HG02852 (cell line): ENCODE measurements around the gene E2F8.
"Not testable (repeated sequence)": the region's sequence is repeated elsewhere in the genome, so short reads cannot be mapped to it uniquely, and the experiment has no call there.

Experiments
- ATAC-seq: cut with Tn5 transposase; IDR thresholded peaks from one replicate; pipeline ENCODE4 v1.9.1; 2021; ENCODE audit warnings: mild to moderate bottlenecking, moderate library complexity; ENCODE audit not compliant: unreplicated experiment

E2F8 gene

DNA sequence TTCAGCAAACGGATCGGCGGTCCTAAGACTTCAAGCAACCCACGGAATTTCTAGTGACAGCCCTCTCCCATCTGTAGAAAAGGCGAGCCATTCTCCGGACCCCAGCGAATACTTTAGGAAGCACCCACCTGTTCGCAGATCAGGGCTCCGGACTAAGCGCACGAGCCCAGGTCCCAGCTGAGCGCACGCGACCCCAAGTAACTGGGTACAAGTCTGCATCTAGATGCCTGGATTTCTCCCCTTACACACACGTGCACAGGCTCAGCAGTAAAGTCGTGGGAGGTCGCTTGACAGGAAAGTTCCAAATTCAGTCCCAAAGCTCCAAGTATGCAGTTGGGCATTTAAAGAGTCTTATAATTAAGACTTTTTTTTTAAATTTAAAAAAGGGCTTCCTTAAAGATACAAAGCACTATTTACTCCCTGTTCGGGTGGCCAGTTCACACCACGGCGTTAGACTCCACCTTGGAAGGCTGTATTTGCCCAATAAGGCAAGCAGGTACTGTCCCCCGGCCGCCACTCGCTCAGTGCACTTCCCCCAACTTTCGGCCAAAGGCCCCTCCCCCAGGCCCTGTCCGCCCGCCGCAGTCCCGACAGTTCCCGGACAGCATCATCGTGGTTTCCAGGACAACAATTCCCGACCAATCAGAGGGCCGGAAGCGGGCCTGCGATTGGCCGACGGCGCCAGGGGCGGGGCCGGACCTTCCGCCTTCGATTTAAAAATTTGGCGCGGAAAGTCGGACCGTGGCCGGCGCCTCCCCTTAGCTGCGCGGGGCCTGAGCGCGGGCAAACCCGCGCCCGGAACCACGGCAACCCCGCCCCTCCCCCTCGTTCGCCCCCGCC is at the start of gene E2F8:
Gene E2F8, minus strand, starts transcription at position 526 of the 840 bp plus-strand sequence. CDS start 824 bp downstream, outside the sequence.
- peak; percentile 89 for ATAC-seq

DNA sequence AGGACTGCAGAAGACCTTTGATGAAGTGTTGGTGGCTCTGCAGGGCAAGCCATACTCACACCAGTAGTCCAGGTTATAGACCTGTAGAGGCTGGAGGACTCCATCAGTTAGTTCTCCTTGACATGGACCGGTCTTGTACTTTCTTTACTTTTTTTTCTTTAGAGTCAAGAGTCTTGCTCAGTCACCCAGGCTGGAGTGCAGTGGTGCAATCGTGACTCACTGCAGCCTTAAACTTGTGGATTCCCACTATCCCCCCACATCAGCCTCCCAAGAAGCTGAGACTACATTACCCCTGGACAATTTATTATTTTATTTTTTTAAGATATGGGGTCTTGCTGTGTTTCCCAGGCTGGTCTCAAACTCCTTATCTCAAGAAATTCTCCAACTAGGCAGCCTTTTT is 49.6 kb upstream of the E2F8 start:
- no peak for ATAC-seq

GRCh38 chr11:19288256-19288655 is 47.5 kb upstream of the E2F8 start:
- no peak for ATAC-seq

DNA sequence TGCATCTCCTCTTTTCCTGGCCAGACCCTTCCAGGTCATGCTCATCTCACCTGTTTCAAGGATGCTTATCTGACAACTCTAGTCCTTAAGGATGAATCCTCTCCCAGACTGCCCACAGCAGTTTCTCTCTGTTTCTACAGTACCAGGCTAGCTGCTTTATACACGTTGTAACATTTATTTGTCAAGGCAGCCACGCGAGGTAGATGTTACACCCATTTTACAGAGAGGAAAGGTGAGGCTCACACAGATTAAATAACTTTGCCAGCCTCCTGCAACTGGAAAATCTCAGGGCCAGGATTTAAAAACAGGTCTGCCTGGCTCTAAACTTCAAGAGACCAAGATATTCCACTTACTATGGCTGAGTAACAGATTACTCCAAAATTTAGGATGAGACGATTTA is 45.7 kb upstream of the E2F8 start:
- ATAC-seq, result no peak

DNA sequence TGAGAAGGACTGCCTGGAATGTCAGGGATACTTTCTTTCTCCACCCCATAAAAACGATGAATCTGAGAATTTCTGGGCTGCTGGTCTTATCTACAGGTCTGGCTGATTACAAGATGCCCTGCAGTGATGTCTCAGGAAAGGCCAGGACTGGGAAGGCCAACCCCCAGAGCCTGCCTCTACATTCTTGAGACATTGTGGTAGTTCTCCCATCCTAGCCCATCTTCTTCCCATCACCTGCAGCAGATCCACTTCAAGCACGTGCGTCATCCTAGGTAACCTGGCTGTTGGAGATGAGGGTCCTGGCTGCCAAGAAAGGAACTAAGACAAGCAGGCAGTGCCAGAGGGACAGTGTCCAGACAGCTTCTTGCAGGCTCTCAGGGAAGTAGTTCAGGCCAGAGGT is 44.1 kb upstream of the E2F8 start:
- no peak for ATAC-seq

GRCh38 chr11:19283991-19284390 is 43.2 kb upstream of the E2F8 start:
- no peak for ATAC-seq

GRCh38 chr11:19281555-19281954 is 40.8 kb upstream of the E2F8 start:
- ATAC-seq, result no peak

DNA sequence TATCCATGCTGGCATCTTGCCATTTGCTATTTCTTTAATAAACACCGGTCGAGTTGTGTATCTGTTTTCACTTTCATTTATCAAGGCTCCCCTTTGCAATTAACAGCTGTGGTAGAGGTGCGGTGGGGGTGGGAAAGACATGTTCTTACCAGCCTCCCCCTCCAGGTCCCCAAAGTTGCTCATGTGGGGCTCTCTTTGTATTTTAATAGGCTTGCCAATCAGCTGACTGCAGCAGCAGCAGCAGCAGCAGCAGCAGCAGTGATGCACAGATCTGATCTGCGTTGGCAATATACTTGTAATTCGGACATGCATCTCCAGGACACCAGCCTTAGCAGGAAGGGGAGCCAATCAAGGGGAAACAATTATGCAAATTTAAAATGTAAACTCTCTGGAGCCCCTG is 40.3 kb upstream of the E2F8 start:
- no peak for ATAC-seq

GRCh38 chr11:19279451-19279850 is 38.7 kb upstream of the E2F8 start:
- ATAC-seq, result no peak

- ATAC-seq, result no peak
Measured at GRCh38 chr11:19276859-19277808, 36.4 kb upstream of the E2F8 start.

DNA sequence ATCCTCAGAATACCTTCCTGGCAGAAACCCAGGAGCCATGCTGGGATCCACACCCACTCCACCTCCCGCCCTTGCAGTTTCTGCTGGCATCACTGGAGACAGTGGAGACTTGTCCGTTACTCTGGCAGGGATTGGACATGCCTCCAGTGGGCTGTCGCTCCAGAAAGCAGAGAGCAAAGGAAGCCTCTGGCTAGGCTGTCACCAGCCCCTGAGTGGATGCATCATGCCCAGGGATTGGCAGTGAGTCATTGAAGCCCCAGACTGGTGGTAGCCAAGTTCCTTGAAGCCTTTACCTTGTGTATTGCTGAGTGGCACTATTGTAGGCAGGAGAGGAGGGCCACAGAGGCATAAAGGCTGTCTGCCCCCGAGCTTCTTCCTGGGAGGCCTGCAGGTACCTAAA is 34.8 kb upstream of the E2F8 start:
- no peak for ATAC-seq

DNA sequence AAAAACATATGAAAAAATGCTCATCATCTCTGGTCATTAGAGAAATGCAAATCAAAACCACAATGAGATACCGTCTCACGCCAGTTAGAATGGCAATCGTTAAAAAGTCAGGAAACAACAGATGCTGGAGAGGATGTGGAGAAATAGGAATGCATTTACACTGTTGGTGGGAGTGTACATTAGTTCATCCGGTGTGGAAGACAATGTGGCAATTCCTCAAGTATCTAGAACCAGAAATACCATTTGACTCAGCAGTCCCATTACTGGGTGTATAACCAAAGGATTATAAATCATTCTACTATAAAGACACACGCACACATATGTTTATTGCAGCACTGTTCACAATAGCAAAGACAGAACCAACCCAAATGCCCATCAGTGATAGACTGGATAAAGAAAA is 32.5 kb upstream of the E2F8 start:
- ATAC-seq, result not testable (repeated sequence)

- no peak for ATAC-seq
Measured at GRCh38 chr11:19268909-19269308, 28.2 kb upstream of the E2F8 start.

- no peak for ATAC-seq
Measured at GRCh38 chr11:19267567-19267966, 26.8 kb upstream of the E2F8 start.

DNA sequence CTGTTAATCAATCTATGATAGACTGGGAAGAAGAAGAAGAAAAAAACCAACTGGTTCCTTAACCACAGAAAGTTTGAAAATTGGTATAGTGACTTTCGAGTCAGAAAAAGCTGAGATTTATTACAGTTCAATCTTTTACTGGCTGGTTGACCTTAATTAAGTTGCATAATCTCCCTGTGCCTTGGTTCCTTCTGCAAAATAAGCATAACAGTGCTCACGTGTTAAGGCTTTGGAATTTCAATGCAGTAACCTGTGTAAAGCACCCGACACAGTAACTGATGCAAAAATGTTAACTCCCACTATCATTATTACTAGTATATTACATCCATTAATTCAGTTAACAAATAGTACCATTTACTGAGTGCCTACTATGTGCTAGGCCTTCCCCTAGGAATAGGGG is 22.6 kb upstream of the E2F8 start:
- ATAC-seq, result no peak

DNA sequence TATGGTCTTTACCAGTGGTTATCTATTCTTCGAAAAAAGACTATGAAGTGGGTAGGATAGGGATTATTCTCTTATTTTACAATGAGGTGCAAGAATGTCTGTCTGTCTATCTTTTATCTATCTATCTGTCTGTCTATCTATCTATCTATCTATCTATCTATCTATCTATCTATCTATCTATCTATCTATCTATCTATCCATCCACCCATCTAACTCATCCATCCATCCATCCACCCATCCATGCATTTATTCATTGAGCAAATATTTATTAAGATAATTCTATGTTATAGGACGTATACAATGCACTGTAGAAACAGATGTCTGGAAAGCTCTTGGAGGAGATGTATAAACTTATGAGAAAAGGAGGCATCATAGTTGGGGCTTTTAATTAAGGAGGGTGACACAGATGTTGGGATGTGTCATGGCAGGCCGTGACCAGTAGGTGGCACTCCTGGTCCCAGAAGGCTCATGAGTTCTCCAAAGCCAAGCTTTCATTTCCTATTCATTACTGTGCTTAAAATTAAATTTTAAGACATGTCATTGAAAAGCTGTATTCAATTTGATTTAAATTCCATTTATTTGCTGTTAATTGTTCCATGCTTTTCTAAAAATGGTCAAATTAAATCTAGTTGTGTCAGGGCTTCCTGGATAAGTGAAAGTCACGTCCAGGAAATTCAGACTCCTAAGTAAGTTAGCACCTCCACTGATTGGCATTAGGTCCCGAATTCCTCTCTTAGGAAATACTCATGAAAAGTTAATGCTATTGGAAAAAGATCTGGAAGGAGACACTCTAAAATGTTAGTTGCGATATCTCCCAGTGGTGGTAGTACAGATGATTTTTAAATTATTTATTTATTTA is 19.0 kb upstream of the E2F8 start:
- ATAC-seq, result peak; percentile 73

DNA sequence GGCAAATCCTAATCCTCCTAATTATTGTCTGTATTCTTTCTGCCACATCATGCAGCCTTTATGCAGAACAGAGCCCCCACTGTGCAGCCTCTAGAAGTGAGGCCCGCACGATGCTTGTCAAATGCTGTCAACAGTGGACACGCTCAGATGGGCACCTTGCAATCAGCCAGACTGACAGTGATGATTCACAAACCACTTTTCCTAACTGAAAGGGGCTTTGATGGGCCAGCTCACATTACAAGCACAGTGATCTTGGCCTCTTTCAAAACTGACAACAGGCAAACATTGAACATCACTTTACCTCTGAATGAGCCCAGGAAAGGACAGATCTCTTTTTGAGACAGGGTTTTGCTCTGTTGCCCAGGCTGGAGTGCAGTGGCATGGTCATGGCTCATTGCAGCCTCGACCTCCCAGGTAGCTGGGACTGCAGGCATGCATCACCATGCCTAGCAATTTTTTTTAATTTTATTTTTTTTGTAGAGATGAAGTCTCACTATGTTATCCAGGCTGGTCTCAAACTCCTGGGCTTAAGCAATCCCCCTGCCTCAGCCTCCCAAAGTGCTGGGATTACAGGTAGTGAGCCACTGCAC is 18.0 kb upstream of the E2F8 start:
- ATAC-seq, result no peak

DNA sequence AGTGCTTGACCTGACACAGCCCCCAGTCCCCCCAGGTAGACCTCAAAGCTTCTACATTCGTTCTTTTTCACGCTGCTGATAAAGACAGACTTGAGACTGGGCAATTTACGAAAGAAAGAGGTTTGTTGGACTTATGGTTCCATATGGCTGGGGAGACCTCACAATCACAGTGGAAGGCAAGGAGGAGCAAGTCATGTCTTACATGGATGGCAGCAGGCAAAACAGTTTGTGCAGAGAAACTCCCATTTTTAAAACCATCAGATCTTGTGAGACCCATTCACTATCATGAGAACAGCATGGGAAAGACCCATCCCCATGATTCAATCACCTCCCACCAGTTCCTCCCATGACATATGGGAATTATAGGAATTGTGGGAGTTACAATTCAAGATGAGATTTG is 13.7 kb upstream of the E2F8 start:
- not testable (repeated sequence) for ATAC-seq

DNA sequence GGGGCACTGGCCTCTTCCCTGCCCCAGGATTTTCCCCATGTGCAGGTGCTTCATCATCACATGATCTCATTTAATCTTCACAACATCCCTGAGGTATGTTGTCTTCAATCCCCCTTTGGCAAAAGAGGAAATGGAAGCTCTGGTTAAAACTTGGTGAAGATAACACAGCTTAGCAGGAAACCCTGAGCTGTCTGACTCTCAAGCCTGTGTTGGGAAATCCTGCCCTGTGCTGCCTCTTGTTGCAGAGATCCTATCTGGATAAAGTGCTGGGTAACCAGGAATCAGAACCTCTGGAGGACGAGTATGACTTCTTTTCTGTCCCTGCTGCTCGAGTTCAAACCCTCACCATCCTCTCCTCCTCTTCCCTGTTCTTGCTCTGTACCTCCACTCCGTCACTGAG is 13.1 kb upstream of the E2F8 start:
- no peak for ATAC-seq

DNA sequence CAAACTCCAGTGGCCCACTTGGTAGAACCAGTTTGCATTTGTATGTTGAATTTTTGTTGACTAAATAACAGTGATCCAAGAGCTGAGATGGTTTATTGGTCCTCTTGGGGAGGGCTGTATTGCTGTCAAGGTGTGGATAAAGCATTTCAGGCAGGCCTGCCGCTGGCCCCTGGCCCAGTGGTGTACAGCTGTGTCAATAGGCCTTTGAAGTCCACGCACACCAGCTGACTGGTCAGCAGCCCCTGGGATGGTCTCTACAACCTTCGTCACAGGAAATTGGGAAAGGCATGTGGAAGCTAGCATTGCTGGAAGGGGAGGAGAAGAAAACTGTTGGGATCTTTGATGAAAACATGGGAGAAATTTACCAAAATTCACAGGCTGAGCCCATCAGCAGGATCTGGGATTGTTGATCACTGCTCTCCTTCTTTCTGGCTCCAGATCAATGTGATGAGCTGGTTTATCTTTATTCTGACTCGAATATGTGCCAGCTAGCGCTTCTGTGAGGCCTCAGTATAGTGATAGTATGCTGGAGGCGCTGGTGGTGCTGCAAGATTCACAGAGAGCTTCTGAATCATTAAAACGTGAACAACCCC is 12.5 kb upstream of the E2F8 start:
- no peak for ATAC-seq
